HG02759 (cell line): ENCODE data around the gene PTPRG.
"Not testable (repeated sequence)": the region's sequence is repeated elsewhere in the genome, so short reads cannot be mapped to it uniquely, and the experiment has no call there.

Experiments
- ATAC-seq: cut with Tn5 transposase; IDR thresholded peaks from one replicate; pipeline ENCODE4 v1.9.1; 2021; ENCODE audit warnings: mild to moderate bottlenecking, moderate library complexity; ENCODE audit not compliant: unreplicated experiment

The PTPRG gene

DNA sequence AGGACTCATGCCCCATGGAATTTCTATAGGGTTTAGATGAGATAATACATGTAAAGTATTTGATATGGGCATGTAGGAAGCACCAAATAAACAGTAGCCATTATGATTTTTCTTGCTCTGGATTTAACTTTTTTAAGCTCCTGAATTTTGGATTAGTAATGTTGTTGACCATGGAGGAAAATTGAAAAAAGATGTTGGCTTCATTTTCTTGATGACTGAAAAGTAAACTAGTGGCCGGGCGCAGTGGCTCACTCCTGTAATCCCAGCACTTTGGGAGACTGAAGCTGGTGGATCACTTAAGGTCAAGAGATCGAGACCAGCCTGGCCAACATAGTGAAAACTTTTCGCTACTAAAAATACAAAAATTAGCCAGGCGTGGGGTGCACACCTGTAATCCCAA is 120.3 kb downstream of the PTPRG start:
- ATAC-seq, result no peak

DNA sequence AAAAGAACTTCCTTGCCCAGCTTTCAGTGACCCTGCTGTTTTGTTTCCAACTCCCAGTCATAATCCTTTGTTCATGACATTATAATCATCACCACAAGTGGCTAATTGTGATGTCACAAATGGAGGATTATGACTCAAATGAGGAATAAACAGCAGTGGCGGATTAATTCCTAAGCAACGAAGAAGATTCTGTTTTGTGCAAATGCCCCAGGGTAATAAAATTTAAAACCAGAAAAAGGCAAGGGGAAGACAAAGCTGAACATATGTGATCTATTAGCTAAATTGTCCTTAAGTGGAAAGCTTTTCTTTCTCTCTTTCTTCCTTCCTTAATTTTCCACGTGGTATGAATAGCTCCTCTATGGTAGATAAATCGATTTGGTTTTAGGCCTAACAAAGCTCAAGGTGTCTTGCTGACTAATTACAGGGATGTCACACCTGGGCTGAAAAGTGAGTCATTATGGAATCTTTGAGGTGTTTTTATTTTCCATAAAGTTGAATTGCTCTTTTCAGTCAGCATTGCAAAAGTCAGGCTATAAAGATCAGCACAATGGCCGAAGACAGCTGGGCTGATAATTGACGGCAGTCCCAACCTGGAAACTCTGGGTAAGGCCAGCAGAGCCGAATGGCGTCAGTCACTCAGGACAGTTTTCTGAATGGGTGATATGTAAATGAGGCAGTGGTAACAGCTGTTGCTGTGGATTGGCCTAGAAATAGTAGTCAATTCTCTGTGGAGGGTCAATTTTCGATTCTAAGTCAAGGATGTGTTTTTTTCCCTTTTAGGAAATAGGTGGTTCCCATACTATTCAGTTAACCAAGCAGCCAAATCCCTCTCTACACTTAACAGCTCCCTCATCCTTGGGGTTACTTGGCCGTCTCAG is 121.5 kb downstream of the PTPRG start:
- ATAC-seq, result no peak

DNA sequence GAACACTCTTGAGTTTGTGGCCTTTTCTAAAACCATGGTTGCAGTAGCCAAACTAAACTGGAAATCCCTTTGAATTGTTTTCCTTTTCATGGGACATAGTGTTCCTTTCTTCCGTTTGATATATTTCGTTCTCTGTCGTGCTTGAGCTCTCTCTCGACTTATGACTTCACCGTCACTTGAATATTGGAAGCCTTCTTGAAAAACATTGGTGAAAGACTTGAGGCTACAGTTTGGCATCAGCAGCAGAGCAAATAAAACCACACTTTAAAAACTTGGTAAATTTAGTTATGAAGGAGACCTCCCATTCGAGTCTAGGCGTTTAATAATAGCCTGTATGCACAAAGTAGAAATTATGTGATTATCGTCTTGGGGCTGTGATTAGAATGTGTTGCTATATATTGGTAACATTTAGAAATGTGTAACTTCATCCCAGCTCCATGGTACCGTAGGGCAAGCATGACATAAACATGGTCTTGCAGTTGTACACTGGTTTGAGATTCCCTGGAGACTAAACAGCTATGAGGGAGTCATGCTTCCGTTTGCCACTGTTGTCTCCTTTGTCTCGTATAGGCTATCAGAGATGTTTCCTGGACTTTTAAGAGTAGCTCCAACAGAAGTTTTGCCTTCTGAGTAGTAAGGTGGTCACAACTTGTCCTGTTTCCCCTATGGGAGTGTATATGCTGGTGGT is 122.3 kb downstream of the PTPRG start:
- no peak for ATAC-seq

DNA sequence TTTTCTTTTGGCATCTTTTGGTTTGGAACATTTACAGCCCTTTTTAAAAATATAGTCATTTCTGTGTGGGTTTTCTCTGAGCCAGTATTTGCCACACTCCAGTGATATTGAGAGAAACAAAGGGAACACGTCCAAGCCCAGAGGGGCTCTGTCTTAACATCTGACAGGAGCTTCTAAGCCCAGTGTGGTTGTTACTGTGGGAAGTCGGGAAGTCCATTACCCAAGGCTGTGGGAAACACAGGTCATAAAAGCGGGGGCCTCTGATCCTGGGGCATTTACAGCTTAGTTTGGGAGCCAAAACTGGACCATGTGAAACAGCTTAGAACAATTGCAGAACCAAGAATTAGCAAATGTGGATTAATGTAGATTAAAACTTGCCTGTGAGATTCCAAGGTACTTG is 123.0 kb downstream of the PTPRG start:
- no peak for ATAC-seq

DNA sequence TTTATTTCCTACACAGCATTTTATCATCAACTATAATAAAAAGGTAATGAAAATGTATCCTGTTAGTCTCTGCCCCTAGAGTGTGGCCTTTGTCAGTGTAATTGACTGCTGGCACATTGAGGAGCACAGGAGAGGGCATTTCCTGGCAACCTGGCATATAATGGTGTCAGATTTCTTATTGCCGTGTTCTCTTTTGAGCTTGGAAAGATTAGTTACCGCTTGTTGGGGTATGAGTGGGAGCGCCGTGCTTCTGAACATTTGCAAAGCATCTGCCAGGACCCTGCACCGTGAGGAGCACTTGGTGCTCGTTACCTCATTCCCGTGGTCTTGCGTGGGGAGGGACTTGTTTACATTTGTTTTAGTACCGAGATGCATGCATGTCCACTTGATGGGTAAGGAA is 124.4 kb downstream of the PTPRG start:
- ATAC-seq, result no peak

DNA sequence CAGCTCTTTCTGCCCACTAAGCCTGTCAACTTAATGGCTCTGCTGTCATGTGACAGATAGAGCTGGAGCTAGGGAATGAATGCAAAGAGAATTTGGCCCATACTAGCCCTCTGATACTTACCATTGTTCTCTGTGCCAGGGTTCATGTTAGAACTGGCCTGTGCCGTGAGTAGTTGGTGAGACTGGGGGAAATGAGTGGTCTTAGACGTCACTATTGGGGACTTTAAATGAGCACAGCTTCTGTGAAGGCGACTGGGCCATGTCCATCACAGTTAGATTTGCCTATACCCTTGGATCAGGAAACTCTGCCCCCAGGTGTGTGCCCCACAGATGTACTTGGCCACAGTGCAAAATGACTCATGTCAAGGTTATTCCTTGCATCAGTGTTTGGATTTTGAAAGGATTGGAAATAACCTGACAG is 124.9 kb downstream of the PTPRG start:
- ATAC-seq, result no peak

DNA sequence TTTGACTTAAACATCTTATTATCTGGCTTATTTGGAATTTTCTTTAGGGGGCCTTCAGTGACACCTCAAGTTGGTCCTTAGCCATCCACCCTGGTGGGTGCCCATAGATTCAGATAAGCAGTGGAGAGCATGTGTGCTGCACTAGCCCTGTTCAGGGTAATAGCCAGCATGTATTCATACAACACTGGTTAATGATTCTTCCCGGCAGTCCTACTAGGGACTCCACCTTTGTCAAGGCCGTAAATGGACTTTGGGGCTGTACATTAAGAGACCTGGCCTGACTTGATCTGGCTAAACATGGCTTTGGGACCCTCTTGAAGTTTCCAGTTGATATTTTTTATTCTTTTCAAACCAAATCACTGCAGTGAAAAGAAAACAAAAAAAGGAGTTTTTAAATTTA is 125.8 kb downstream of the PTPRG start:
- ATAC-seq, result no peak

DNA sequence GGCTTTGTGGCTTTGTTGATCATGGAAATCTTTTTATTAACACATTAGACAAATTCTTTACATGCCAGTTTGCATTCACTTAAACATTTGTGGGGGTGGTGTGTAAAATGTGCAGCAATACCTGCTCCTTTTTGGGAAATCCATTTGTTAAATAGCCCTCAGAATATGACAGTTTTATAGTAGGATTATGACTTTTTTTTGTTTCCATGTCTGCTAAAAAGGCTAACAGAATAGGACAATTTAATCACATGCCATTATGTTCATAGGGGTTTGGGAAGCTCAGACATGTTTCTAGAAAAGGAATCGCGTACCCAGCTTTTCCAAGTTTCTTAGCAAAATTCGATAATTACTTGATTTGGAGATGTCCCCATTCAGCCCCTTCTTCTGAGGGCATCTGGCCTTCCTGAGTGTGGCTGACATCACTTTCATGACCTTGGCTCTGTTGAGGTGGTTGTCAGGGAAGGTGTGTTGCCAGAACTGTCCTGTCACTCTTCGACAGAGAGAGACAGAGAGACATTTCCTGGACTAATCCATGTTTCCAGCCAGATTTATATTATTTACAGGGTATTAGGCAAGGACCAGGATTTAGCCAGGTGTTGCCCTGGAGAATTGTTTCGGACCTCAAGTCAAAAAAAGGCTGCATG is 126.4 kb downstream of the PTPRG start:
- no peak for ATAC-seq

DNA sequence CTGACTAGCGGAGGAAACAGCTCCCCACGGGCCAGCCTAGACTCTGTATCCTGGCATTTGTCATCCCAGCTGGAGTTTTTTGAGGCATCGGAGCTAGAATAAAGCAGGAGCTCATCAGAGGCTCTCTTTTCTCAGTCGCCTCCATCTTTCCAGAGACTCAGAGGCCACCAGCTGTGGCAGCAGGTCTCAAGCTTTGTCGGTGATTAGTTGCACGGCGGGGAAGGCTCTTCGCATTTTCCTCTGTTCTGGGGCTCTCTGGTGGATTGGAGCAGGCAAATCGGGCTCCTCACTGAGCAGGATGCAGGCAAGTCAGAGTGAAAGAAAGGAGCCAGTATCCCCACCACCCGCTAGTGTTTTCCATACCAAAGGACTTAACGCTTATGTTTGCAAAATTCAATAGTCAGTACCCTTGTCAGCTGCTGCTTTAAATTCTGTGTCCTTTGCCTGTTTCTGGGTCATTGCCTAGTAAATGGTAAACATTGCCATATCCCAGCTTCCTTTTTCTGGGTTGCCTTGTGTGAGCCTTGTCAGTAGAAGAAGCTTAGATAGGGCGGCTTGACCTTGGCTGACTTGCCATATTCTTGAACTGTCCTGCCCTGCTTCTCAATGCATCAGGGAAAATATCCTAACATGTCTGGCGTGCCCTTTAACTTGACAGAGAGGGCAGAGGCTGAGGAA is 127.1 kb downstream of the PTPRG start:
- no peak for ATAC-seq

DNA sequence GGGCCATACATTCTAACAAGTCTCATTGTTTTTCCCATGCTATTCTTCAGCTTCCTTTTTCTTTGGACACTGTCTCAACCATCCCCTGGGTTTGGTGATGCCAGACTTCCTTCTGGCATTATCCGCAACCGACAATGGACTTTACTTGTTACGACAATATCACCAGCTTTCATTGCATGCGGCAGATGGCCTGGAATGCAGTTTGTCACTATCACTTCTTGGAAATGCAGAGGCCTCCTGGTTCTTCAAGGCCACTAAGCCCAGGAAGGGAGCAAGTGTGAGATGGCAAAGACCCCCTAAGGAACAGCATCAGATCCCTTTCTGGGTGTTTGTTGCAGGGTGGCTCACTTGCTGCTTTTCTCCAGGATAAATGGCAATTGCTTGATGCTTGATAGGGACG is 128.6 kb downstream of the PTPRG start:
- no peak for ATAC-seq

DNA sequence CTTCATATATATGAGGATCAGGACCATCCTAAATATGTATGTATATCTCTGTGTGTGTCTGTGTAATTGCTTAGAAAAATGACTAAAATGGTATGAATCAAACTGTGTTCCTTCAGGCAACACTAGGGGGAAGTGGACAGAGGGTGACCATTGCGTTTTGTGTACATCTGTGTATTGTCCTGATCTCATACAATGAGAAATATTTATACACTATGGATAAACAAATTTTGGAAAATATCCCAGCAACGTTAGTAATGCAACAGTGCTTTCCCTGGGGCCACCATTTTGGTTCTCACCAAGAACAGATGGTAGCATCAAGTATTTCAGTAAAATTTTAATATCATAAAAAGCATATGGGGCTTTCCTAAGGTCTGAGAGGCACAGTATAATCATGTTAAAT is 130.1 kb downstream of the PTPRG start:
- no peak for ATAC-seq

DNA sequence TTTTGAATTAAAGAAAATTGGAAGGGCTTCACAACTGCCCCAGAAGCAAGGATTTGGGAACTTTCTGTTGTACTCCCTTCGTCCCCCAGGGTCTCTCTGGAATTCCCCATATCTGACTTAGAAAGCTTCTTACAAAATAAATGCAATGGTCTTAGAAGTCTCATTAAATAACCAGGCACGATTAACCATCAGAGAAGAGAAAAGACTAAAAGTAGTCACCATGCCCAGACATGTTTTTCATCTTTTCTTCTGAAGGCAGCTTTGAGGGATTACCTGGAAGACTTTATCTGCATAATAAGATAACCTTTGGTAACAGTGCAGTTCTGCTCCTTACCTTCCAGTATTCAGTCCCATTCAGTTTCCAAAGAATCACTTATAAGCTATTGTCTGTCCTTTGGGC is 135.9 kb downstream of the PTPRG start:
- ATAC-seq, result no peak

DNA sequence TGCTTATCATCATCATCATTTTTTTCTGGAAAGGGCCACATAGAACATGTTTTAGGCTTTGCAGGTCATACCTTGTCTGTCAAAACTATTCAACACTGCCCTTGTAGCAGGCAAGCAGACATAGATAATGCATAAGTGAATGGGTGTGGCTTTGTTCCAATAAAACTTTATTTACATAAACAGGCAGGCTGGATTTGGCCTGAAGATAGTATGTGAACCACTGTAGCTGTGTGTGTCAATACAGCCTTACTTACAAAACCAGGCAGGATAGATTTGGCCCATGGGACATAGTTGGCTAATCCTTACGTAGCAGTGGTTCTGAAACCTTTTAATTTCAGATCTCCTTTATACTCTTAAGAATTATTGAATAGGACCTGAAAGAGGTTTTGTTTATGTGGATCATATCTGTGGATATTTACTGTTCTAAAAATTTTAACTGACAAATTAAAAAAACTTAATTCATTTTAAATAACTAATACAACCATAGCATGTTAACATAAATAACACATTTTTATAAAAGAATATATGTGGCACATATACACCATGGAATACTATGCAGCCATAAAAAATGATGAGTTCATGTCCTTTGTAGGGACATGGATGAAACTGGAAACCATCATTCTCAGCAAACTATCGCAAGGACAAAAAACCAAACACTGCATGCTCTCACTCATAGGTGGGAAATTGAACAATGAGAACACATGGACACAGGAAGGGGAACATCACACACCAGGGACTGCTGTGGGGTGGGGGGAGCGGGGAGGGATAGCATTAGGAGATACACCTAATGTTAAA is 137.1 kb downstream of the PTPRG start:
- not testable (repeated sequence) for ATAC-seq

DNA sequence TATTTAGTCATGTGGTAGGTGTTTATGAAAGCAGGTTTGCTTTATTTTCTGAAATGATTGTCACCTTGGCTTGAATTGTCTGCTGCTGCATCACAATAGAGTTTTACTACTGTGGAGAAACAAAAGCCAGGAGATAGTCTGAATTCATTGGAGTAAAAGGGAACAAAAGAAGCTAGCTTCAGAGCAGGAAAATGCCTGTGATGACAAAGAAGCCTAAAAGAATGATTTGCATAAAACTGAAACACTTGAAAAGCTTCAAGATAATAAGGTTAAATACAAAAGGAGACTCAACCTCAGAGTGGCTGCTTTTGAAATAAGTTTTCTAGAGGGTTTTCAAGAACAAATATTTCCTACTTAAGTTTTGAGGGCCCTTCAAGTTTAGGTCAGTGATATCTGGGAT is 138.3 kb downstream of the PTPRG start:
- ATAC-seq, result no peak

DNA sequence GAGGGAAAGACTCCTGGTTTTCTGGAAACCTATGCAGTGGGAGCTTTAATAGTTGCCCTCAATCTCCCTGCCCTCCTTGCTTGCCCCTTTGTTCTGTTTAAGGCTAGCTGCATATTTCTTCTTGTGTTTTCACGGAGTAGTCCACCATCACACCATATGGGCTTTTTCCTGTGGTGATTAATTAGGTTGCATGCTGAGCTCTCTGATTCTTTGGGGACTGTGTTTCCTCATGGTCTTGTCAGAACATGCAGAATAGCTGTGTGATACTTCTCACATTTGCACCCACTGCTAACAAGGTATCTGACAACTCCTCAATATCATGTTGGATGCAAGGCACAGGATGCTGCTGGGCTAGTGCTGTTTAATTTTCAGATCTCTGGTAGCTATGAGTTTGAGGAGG is 139.6 kb downstream of the PTPRG start:
- ATAC-seq, result no peak

DNA sequence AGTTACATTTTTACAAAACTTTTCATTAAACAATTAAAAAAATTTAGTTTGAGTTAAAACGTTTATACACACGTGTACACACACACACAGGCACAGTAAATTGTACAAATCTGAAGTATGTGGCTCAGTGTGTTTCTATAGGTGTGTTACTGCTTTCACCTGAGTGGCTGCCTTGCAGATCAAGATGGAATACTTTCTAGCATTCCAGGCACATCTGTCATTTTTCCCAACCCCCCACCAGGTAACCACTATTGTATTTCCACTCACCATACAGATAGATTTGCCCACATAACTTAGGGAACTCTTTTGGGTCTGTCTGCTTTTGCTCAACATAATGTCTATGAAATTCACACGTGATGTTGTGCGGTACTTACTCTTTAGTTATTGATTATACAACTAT is 141.1 kb downstream of the PTPRG start:
- ATAC-seq, result no peak

DNA sequence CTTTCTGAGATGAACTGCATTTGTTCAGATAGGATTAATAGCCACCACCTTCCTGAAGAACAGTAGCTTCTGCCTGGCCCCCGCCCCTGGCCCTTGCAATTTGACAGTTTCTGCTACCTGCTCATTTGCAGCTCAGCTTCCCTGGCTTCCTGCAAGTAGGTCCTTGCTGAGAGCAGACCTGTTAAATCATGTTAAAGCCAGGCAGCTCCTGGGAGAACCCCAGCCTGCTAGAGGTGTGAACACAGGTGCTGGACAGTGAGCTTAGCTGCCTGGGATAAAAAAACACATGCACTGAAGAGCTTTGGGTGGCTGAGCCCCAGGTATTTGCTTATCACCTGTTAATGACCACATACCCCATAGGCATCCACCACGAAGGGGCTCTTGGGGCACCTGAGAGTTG is 143.4 kb downstream of the PTPRG start:
- no peak for ATAC-seq

DNA sequence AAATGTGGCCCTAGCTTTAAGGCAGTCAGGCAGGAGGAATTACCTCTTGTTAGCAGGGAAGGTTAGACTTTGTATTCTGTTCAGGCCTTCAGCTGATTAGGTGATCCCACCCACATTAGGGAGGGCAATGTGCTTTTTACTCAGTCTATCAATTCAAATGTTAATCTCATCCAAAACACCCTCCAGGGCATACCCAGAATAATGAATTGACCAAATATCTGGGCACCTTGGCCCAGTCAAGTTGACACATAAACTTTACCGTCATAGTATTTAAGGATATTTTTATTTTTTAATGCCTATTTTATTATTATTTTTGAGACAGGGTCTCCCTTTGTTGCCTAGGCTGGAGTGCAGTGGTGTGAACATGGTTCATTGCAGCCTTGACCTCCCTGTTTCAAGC is 146.1 kb downstream of the PTPRG start:
- no peak for ATAC-seq

DNA sequence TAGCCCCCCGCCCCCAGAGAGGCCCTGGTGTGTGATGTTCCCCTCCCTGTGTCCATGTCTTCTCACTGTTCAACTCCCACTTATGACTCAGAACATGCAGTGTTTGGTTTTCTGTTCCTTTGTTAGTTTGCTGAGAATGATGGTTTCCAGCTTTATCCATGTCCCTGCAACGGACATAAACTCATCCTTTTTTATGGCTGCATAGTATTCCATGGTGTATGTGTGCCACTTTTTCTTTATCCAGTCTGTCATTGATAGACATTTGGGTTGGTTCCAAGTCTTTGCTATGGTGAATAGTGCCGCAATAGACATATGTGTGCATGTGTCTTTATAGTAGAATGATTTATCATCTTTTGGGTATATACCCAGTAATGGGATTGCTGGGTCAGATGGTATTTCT is 149.5 kb downstream of the PTPRG start:
- ATAC-seq, result not testable (repeated sequence)

DNA sequence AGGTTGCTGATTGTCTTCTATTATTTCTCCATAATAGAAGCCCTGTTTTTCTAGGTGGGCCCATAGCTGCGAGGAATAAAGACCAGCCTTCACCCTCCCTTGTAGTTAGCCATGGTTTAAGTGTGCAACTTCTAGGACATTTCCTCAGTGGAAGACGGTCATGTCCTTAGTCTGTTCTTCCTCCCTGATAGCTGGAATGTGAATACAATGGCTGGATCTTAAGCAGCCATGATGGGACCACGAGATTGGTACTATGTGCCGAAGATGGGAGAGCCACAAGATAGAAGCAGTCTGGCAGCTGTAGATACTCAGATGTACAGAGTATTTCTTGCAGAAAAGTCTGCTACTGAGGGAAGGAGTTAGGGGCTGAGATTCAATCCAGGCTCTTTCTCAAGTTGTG is 152.9 kb downstream of the PTPRG start:
- no peak for ATAC-seq
